HepG2 (cell line): ENCODE data around the gene ENO3. TPM values are rescaled to one million over a fixed set of nuclear protein-coding genes. Genes with fewer than 3 reads are reported as not detected.

ENCODE experiments used
- ARHGAP35 ChIP-seq: sonication (generic); formaldehyde crosslinking; IDR thresholded peaks from 2 replicates; pipeline ENCODE4 v1.9.0; 2022; ENCODE audit warnings: mild to moderate bottlenecking, inconsistent platforms, moderate library complexity, missing genetic modification reagents, borderline replicate concordance
- CREB1 ChIP-seq, 2 experiments: fragments of 450-650 bp in 1 of 2; IDR thresholded peaks; 2 replicates each; pipeline ENCODE4 v1.6.1; 2016 to 2017; ENCODE audit warnings: control low read depth in 1 of 2, mild to moderate bottlenecking in 1 of 2, missing compliant biosample characterization in 1 of 2, missing genetic modification characterization in 1 of 2
- CREM ChIP-seq, 2 experiments: sonication (generic) in 1 of 2; formaldehyde crosslinking in 1 of 2; IDR thresholded peaks; 2 replicates each; pipeline versions ENCODE4 v1.4.0 to v1.6.1; 2016 to 2020; ENCODE audit warnings: antibody characterized with exemption in 1 of 2, mild to moderate bottlenecking in 1 of 2, missing genetic modification reagents in 1 of 2
- ERF ChIP-seq: IDR thresholded peaks from 2 replicates; pipeline ENCODE4 v1.6.1; 2018; ENCODE audit warnings: missing biosample characterization, missing genetic modification reagents
- GABPB1 ChIP-seq: IDR thresholded peaks from 2 replicates; pipeline ENCODE4 v1.6.1; 2016; ENCODE audit warnings: mild to moderate bottlenecking, missing genetic modification reagents, moderate library complexity, missing compliant biosample characterization
- HNRNPLL ChIP-seq: fragments of 200-400 bp; formaldehyde crosslinking; IDR thresholded peaks from 2 replicates; pipeline ENCODE4 v1.6.1; 2017; ENCODE audit warnings: mild to moderate bottlenecking, low read depth, low read length; ENCODE audit not compliant: poor library complexity, severe bottlenecking
- ZNF136 ChIP-seq: sonication (generic); formaldehyde crosslinking; IDR thresholded peaks from 2 replicates; pipeline ENCODE4 v1.8.1; 2022; ENCODE audit warnings: low read depth, mild to moderate bottlenecking, moderate library complexity, missing genetic modification reagents
- ZNF251 ChIP-seq: sonication (generic); formaldehyde crosslinking; IDR thresholded peaks from 2 replicates; pipeline ENCODE4 v1.9.0; 2021; ENCODE audit warnings: mild to moderate bottlenecking, missing genetic modification reagents
- ZNF446 ChIP-seq: sonication (generic); formaldehyde crosslinking; IDR thresholded peaks from 2 replicates; pipeline ENCODE4 v1.5.0; 2020; ENCODE audit warnings: mild to moderate bottlenecking, missing genetic modification reagents
- ZNF891 ChIP-seq: sonication (generic); formaldehyde crosslinking; IDR thresholded peaks from 2 replicates; pipeline ENCODE4 v1.5.0; 2020; ENCODE audit warnings: mild to moderate bottlenecking, missing genetic modification reagents
- polyA plus RNA-seq, 8 experiments: library from polyadenylated mRNA; depleted of rRNA in 3 of 8; stranded (reverse) in 7 of 8; unstranded in 1 of 8; fragments of >200 nt; fragmentation: Illumina TruSeq in 4 of 8; extraction: Trizol in 4 of 8; gene quantifications; 2 replicates each; pipeline versions ENCODE4 v1.2.1 to v1.2.3, GENCODE V29; 2011 to 2016; ENCODE audit warnings: low read depth in 4 of 8, missing spikeins in 1 of 8, mixed read lengths in 1 of 8; ENCODE audit not compliant: insufficient read depth in 1 of 8
- total RNA-seq, 5 experiments: library from RNA; depleted of rRNA; stranded (reverse); fragments of >200 nt; fragmentation: Illumina TruSeq; extraction: Trizol; gene quantifications; 2 replicates each; pipeline ENCODE4 v1.2.3, GENCODE V29; 2016; ENCODE audit warnings: low read depth in 1 of 5
- TF ChIP-seq, protein P1 (sequence below): sonication (generic); formaldehyde crosslinking; IDR thresholded peaks from 2 replicates; pipeline ENCODE4 v1.9.0; 2021; ENCODE audit warnings: missing genetic modification reagents, borderline replicate concordance
- TF ChIP-seq, protein P2 (sequence below): IDR thresholded peaks from 2 replicates; pipeline ENCODE4 v1.6.1; 2012; ENCODE audit warnings: inconsistent platforms
- TF ChIP-seq, protein P3 (sequence below): IDR thresholded peaks from 2 replicates; pipeline ENCODE4 v1.6.1; 2016; ENCODE audit warnings: control low read depth
- TF ChIP-seq, protein P4 (sequence below): sonication (generic); formaldehyde crosslinking; IDR thresholded peaks from 2 replicates; pipeline ENCODE4 v1.4.0; 2020; ENCODE audit warnings: missing genetic modification reagents
- TF ChIP-seq, protein P5 (sequence below): sonication (generic); formaldehyde crosslinking; IDR thresholded peaks from 2 replicates; pipeline ENCODE4 v1.8.1; 2023; ENCODE audit warnings: missing genetic modification reagents, inconsistent platforms, borderline replicate concordance

ENO3 gene
- total and polyA plus RNA-seq, 2 of the 13 experiments (the other 11 are each of a cell fraction or from before 2014, with no cell fraction given): 59.8 to 69.8 TPM

DNA sequence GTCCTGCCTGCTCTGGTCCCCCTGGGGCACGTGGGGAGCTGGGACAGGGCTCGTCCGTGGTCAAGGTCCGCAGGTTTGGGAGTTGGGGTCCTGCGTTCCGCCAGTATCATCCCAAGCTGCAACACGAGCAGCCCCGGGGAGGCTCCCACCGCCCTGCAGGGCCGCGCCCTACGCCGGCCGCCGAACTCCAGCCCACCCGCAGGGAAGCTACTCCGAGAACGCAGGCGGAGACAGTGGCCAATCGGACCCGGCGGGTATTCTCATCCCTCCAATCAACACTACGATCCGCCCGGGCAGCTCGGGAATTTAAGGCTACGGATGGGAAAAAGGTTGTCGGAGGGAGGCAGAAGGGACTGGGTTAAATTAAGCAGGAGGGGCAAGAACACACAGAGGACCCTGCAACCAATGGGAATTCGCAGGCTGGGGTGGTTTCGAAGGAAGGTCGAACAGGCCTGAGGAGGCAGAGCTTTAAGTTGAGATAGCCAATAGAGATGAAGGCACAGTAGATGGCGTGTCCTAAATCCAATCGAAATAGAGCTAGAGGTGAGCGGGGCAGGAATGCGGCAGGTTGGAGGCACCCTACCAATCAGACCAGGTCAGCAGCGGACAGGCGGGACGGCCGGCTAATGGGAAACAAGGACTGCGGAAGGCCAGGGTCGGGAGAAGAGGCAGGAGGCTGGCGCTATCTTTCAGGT, 16.1 kb downstream of the ENO3 start (continued):
- TF ChIP-seq, protein P1, sequence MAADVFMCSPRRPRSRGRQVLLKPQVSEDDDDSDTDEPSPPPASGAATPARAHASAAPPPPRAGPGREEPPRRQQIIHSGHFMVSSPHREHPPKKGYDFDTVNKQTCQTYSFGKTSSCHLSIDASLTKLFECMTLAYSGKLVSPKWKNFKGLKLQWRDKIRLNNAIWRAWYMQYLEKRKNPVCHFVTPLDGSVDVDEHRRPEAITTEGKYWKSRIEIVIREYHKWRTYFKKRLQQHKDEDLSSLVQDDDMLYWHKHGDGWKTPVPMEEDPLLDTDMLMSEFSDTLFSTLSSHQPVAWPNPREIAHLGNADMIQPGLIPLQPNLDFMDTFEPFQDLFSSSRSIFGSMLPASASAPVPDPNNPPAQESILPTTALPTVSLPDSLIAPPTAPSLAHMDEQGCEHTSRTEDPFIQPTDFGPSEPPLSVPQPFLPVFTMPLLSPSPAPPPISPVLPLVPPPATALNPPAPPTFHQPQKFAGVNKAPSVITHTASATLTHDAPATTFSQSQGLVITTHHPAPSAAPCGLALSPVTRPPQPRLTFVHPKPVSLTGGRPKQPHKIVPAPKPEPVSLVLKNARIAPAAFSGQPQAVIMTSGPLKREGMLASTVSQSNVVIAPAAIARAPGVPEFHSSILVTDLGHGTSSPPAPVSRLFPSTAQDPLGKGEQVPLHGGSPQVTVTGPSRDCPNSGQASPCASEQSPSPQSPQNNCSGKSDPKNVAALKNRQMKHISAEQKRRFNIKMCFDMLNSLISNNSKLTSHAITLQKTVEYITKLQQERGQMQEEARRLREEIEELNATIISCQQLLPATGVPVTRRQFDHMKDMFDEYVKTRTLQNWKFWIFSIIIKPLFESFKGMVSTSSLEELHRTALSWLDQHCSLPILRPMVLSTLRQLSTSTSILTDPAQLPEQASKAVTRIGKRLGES: no peak
- TF ChIP-seq, protein P2, sequence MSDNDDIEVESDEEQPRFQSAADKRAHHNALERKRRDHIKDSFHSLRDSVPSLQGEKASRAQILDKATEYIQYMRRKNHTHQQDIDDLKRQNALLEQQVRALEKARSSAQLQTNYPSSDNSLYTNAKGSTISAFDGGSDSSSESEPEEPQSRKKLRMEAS: peak; percentile 50; the same call in 1 of the 2 replicates
- TF ChIP-seq GABPB1 (CRISPR knock-in tag) (peak; percentile 64), ZNF446 (CRISPR knock-in tag) (peak; percentile 73; the same call in 1 of the 2 replicates), ZNF136 (CRISPR knock-in tag) (0 out of 2 replicates have a peak, but pooled peaks have one; percentile 60), CREB1 (IDR thresholded peaks at IDR 0.05) (peak; percentile 85), CREB1 (CRISPR knock-in tag; IDR thresholded peaks at IDR 0.05) (peak; percentile 85), HNRNPLL (peak; percentile 97), ARHGAP35 (CRISPR knock-in tag) (0 out of 2 replicates have a peak, but pooled peaks have one; percentile 71), ERF (CRISPR knock-in tag) (0 out of 2 replicates have a peak, but pooled peaks have one; percentile 46), CREM (IDR thresholded peaks at IDR 0.05) (peak; percentile 77), CREM (CRISPR knock-in tag; IDR thresholded peaks at IDR 0.05) (no peak), ZNF251 (CRISPR knock-in tag) (no peak), ZNF891 (CRISPR knock-in tag) (0 out of 2 replicates have a peak, but pooled peaks have one; percentile 72)
- TF ChIP-seq, protein P3, sequence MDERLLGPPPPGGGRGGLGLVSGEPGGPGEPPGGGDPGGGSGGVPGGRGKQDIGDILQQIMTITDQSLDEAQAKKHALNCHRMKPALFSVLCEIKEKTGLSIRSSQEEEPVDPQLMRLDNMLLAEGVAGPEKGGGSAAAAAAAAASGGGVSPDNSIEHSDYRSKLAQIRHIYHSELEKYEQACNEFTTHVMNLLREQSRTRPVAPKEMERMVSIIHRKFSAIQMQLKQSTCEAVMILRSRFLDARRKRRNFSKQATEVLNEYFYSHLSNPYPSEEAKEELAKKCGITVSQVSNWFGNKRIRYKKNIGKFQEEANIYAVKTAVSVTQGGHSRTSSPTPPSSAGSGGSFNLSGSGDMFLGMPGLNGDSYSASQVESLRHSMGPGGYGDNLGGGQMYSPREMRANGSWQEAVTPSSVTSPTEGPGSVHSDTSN (CRISPR knock-in tag): peak; percentile 97
- TF ChIP-seq, protein P4, sequence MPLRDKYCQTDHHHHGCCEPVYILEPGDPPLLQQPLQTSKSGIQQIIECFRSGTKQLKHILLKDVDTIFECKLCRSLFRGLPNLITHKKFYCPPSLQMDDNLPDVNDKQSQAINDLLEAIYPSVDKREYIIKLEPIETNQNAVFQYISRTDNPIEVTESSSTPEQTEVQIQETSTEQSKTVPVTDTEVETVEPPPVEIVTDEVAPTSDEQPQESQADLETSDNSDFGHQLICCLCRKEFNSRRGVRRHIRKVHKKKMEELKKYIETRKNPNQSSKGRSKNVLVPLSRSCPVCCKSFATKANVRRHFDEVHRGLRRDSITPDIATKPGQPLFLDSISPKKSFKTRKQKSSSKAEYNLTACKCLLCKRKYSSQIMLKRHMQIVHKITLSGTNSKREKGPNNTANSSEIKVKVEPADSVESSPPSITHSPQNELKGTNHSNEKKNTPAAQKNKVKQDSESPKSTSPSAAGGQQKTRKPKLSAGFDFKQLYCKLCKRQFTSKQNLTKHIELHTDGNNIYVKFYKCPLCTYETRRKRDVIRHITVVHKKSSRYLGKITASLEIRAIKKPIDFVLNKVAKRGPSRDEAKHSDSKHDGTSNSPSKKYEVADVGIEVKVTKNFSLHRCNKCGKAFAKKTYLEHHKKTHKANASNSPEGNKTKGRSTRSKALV (CRISPR knock-in tag): 0 out of 2 replicates have a peak, but pooled peaks have one; percentile 18
- TF ChIP-seq, protein P5, sequence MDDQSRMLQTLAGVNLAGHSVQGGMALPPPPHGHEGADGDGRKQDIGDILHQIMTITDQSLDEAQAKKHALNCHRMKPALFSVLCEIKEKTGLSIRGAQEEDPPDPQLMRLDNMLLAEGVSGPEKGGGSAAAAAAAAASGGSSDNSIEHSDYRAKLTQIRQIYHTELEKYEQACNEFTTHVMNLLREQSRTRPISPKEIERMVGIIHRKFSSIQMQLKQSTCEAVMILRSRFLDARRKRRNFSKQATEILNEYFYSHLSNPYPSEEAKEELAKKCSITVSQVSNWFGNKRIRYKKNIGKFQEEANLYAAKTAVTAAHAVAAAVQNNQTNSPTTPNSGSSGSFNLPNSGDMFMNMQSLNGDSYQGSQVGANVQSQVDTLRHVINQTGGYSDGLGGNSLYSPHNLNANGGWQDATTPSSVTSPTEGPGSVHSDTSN (CRISPR knock-in tag): peak; percentile 83; the same call in 1 of the 2 replicates
